GM12891 (cell line): ENCODE results near the gene PCDHGA1.

Source experiments
- DNase-seq: peaks from one replicate; pipeline ENCODE4 v3.0.0; 2011; ENCODE audit warnings: low spot score; ENCODE audit not compliant: insufficient read length
- FAIRE-seq: peaks from 2 replicates; lab custom pipeline; 2011; peaks lifted over from hg19 to GRCh38; lab: Jason Lieb, UNC
- PAX5 ChIP-seq: IDR thresholded peaks from 2 replicates; pipeline ENCODE4 v1.6.1; 2011; ENCODE audit warnings: low read length, moderate library complexity, mild to moderate bottlenecking; ENCODE audit not compliant: insufficient read depth, severe bottlenecking
- POLR2A ChIP-seq: IDR thresholded peaks from 2 replicates; pipeline ENCODE4 v1.6.1; 2011; ENCODE audit warnings: low read depth, low read length, control low read depth
- POLR2AphosphoS5 ChIP-seq: IDR thresholded peaks from 2 replicates; pipeline ENCODE4 v1.6.1; 2011; ENCODE audit warnings: low read depth, low read length, control low read depth
- POU2F2 ChIP-seq: IDR thresholded peaks from 2 replicates; pipeline ENCODE4 v1.6.1; 2011; ENCODE audit warnings: low read depth, mild to moderate bottlenecking, control low read depth, low read length, moderate library complexity
- SPI1 ChIP-seq: IDR thresholded peaks from 2 replicates; pipeline ENCODE4 v1.6.1; 2011; ENCODE audit warnings: low read depth, low read length, control low read depth
- TAF1 ChIP-seq: IDR thresholded peaks from 2 replicates; pipeline ENCODE4 v1.6.1; 2011; ENCODE audit warnings: low read depth, low read length, control low read depth

PCDHGA1 gene

DNA sequence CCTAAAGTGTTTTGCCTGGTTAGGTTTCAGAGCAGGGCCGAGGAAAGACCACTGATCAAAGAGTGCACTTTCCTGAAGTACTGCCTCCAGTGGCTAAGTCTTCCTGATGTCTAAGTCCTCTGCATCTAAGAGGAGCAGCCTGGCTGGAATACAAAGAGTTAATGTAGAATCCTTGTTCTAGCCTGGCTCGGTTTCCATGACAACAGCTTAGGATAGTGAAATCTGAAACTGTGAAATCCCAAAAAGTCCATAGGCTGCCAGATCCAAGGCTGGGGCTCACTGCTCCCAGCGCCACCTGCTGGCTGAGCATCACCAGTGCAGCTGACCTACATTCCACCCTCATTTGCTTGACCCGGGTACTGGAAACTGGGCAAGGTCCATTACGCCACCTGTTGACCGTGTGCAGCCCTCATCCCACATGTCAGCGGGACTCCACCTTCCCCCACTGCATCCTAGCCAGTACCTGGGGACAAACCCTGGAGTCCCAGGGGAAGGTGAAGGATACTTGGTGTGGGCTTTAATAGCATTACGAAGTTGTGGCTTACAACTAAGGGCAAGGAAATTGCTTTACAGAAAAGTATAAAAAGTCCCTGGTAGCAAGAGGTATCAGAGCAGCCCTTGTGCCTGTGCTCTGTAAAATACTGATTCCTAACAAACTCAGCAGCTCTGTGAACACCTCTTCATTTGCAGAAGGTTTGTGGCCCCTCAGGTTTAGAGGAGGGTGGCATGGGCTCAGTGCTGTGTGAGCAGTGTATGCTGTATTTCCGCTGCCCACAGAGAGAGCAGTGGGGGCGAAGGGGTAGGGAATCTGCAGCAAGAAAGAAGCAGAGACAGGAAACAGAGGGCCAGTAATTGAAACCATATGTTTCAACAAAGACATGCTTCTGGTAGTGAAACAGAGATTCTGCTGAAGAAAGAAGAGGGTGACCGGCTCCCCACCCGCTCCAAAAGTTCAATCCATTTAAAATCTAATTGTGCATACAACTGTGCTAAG lies 194.6 kb downstream of the PCDHGA1 start:
- peak; percentile 98 for FAIRE-seq
- DNase-seq = no peak
- no peak for TF ChIP-seq SPI1
- peak; percentile 52; the same call in 1 of the 2 replicates for TF ChIP-seq POU2F2
- TF ChIP-seq POLR2AphosphoS5 = no peak
- no peak for TF ChIP-seq PAX5

DNA sequence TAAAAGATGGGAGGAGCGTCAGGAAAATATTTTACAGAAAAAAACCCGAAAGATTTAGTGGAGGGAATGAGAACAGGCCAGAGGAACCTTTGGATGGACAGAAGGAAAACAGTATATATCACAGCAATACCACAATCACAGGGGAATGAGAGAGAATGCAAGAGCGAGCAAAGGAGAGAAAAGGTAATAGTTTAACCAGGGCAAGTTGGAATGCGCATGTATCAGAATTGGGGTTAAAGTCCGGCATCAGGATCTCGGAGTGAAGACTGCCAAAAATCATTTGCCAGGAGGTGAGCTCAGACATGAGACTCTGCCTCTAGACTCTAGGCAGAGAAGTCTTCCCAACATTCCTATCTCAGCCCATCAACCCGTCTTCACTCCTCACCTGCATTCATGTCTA lies 195.3 kb downstream of the PCDHGA1 start:
- no peak for FAIRE-seq
- no peak for DNase-seq
- TF ChIP-seq SPI1 (no peak), PAX5 (no peak), POU2F2 (no peak), POLR2A (no peak), POLR2AphosphoS5 (no peak), TAF1 (no peak)

- DNase-seq (no peak), FAIRE-seq (no peak)
- no peak for TF ChIP-seq POLR2A
- no peak for TF ChIP-seq SPI1
- no peak for TF ChIP-seq PAX5
- TF ChIP-seq POLR2AphosphoS5 = no peak
- TF ChIP-seq POU2F2 = no peak
Observed at GRCh38 chr5:141527426-141527825, 197.1 kb downstream of the PCDHGA1 start.

- FAIRE-seq (no peak), DNase-seq (no peak)
- TF ChIP-seq POLR2AphosphoS5 (no peak), POLR2A (no peak), SPI1 (no peak)
Observed at GRCh38 chr5:141528291-141528984, 198.1 kb downstream of the PCDHGA1 start.

DNA sequence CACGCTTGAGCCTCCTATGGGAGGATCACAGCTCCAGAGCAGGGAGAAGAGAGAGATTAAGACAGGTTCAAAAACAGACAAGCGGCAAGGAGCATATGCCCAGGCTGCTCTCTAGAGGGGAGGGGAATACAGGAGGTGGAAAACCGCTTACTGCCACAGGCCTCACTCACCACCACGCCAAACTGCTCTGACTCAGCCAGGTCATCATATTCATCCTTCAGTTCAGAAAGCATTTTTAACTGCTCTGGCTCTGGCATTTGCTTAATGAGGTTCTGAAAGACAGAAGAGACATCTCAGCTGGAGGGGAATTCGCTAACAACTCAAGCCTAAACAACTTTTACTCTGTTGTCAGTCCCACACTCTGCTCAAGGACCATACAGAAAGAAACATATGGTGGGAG lies 198.7 kb downstream of the PCDHGA1 start:
- TF ChIP-seq POLR2A = no peak
- TF ChIP-seq SPI1 = no peak
- no peak for TF ChIP-seq POLR2AphosphoS5
- TF ChIP-seq PAX5 = no peak
- DNase-seq = no peak
- peak; percentile 66 for FAIRE-seq

GRCh38 chr5:141529873-141530272 lies 199.6 kb downstream of the PCDHGA1 start:
- DNase-seq (no peak), FAIRE-seq (peak; percentile 90)
- TF ChIP-seq PAX5 = peak; percentile 98
- TF ChIP-seq SPI1 = no peak

DNA sequence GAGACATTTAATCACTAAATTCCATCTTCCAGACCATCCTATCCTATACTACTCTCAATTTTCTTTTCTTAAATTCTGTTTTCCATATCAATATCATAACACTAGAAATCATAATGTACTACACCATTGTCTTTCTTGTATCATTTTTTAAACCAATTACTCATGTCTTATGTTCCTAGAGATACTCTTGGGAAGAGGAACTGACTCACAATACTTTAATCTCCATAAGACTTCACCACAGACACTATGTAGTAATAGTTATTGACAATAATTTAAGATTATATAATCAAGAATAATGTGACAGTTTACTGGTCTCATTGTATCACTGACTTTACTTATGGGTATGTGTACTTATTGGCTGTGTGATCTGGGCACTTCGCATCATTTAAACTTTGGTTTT lies 202.4 kb downstream of the PCDHGA1 start:
- TF ChIP-seq SPI1 (no peak), POU2F2 (no peak), PAX5 (no peak), TAF1 (no peak), POLR2A (no peak)
- FAIRE-seq (no peak), DNase-seq (no peak)

DNA sequence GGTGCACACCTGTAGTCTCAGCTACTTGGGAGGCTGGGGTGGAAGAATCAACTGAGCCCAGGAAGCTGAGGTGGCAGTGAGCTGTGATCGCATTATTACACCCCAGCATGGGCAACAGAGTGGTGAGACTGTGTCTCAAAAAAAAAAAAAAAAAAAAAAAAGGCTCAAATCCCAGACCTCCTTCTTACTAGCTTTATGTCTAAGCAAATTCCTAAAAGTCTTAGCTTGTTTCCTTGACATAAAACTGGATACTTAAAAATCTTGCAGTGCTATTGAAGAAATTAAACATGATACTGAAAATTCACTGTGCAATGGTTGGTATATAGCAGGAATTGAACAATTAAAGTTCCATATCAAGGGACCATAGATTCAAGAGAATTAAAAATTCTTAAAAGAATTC lies 203.6 kb downstream of the PCDHGA1 start:
- FAIRE-seq (no peak), DNase-seq (no peak)
- no peak for TF ChIP-seq PAX5
- TF ChIP-seq POLR2AphosphoS5 = no peak
- TF ChIP-seq TAF1 = no peak
- TF ChIP-seq POLR2A = no peak

DNA sequence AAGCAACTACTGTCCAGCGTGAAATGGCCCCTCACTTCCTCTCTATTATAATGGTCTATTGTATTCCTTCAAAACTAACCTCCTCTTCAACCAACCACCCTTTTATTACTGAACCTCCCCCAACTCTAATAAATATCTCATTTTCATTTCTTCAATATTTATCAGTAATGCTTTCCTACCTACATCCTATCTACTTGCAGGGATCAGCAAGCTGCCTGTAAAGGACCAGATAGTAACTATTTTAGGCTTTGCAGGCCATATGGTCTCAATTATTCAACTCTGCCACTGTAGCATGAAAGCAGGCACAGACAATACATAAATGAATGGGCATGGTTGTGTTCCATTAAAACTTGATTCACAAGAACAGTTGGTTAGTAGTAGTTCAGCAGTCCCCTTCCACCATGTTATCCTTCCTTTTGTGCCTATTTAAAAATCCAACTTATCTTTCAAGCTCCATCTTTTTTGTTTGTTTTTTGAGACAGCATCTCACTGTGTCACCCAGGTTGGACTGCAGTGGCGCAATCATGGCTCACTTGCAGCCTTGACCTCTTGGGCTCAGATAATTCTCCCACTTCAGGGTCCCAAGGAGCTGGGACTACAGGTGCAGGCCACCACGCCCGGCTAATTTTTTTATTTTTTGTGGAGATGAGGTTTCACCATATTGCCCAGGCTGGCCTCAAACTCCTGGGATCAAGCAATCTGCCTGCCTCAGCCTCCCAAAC lies 204.3 kb downstream of the PCDHGA1 start:
- DNase-seq = no peak
- TF ChIP-seq PAX5 (no peak), TAF1 (no peak), SPI1 (no peak), POLR2AphosphoS5 (no peak), POU2F2 (no peak), POLR2A (no peak)
- no peak for FAIRE-seq

DNA sequence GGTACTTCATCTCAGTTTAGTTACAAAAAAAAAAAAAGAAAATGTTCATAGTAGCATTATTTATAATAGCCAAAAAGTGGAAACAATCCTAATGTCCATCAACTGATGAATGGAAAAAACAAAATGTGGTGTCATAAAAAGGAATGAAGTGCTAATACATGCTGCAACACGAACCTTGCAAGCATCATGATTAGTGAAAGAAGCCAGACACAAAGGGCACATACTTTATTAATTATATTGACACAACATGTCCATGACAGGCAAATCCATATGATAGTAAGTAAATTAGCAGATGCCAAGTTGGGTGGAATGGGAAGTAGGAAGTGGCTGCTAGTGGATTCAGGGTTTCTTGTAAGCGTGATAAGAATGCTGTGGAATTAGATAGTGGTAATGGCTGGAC lies 212.7 kb downstream of the PCDHGA1 start:
- no peak for DNase-seq
- no peak for FAIRE-seq
- no peak for TF ChIP-seq POLR2AphosphoS5
- no peak for TF ChIP-seq POLR2A
- TF ChIP-seq PAX5 = no peak
- no peak for TF ChIP-seq POU2F2
- TF ChIP-seq TAF1 = no peak
- no peak for TF ChIP-seq SPI1
